HEK293T (cell line): Measurements from ENCODE around the gene PPP1CA.

ENCODE experiments used
- ARNT ChIP-seq: fragments of 450-650 bp; IDR thresholded peaks from 2 replicates; pipeline ENCODE4 v1.6.1; 2017; ENCODE audit warnings: mild to moderate bottlenecking
- BHLHE40 ChIP-seq: fragments of 450-650 bp; IDR thresholded peaks from 2 replicates; pipeline ENCODE4 v1.6.1; 2016; ENCODE audit warnings: mild to moderate bottlenecking, moderate library complexity, borderline replicate concordance
- ELF4 ChIP-seq: fragments of 450-650 bp; IDR thresholded peaks from 2 replicates; pipeline ENCODE4 v1.6.1; 2017; ENCODE audit warnings: antibody characterized with exemption
- FOXK2 ChIP-seq: fragments of 450-650 bp; IDR thresholded peaks from 2 replicates; pipeline ENCODE4 v1.6.1; 2016; ENCODE audit warnings: mild to moderate bottlenecking
- FOXM1 ChIP-seq: fragments of 450-650 bp; IDR thresholded peaks from 2 replicates; pipeline ENCODE4 v1.6.1; 2017; ENCODE audit warnings: mild to moderate bottlenecking, borderline replicate concordance
- HDGF ChIP-seq: fragments of 450-650 bp; IDR thresholded peaks from 2 replicates; pipeline ENCODE4 v1.6.1; 2017; ENCODE audit warnings: antibody characterized with exemption, borderline replicate concordance
- PKNOX1 ChIP-seq: fragments of 450-650 bp; IDR thresholded peaks from 2 replicates; pipeline ENCODE4 v1.6.1; 2016
- SP1 ChIP-seq: fragments of 450-650 bp; IDR thresholded peaks from 2 replicates; pipeline ENCODE4 v1.6.1; 2017
- SUZ12 ChIP-seq: fragments of 450-650 bp; IDR thresholded peaks from 2 replicates; pipeline ENCODE4 v1.6.1; 2016; ENCODE audit warnings: mild to moderate bottlenecking
- TARDBP ChIP-seq: fragments of 450-650 bp; IDR thresholded peaks from 2 replicates; pipeline ENCODE4 v1.6.1; 2016
- ZNF384 ChIP-seq: fragments of 450-650 bp; IDR thresholded peaks from 2 replicates; pipeline ENCODE4 v1.6.1; 2016

GRCh38 chr11:67356387-67356863 lies 45.2 kb downstream of the PPP1CA start:
- no peak for TF ChIP-seq HDGF
- TF ChIP-seq SP1: no peak
- no peak for TF ChIP-seq TARDBP
- TF ChIP-seq PKNOX1: no peak
- no peak for TF ChIP-seq FOXM1
- no peak for TF ChIP-seq SUZ12
- no peak for TF ChIP-seq ELF4
- no peak for TF ChIP-seq ARNT
- no peak for TF ChIP-seq FOXK2
- no peak for TF ChIP-seq BHLHE40
- TF ChIP-seq ZNF384: no peak
